Activated gamma-delta T cell treated with Interleukin-2 at 50 U/mL for 16 hours (primary cell): ENCODE results near the gene RFLNA.

Experiments used
- DNase-seq: peaks from one replicate; pipeline ENCODE4 v3.0.0-alpha.2; 2020

RFLNA gene

GRCh38 chr12:124338876-124339603 is 44.1 kb downstream of the RFLNA start:
- no peak for DNase-seq

- no peak for DNase-seq
These were observed 45.4 kb downstream of the RFLNA start for GRCh38 chr12:124340080-124340900.

GRCh38 chr12:124341645-124342069 is 46.8 kb downstream of the RFLNA start:
- DNase-seq: no peak

- DNase-seq: no peak
These were observed 49.1 kb downstream of the RFLNA start for GRCh38 chr12:124344022-124344421.

GRCh38 chr12:124344526-124344925 is 49.6 kb downstream of the RFLNA start:
- DNase-seq: no peak

- DNase-seq: no peak
These were observed 50.9 kb downstream of the RFLNA start for GRCh38 chr12:124345795-124346194.

DNA sequence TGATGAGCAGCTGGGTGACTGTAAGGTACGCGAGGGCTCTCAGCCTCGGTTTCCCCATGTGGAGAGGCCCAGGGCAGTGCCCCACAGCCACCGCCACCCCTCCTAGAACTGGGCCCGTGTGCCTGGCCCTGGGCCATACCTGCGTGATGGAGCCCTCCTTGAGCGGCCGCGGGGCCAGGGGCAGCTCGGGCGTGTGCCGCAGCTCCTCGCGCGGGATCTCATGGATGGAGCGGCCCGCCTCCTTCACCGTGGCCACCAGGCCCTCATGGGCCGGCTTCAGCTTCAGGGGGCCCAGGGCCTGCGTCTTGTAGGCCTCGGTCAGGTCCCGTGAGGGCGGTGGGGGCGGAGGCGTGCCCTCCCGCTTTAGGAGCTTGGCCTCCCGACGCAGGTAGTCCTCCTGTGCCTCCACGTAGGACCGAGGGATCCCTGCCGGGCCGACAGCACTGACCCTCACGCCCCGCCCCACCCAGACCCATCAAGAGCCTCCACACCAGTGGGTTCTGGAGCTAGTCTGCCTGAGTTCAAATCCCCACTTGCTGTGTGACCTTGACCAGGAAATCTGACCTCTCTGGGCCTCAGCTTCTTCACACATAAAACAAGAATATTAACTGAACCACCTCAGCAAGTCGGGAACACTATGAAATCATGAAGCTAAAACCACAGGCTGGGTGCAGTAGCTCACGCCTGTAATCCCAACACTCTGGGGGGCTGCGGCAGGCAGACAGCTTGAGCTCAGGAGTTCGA is 51.7 kb downstream of the RFLNA start:
- no peak for DNase-seq

DNA sequence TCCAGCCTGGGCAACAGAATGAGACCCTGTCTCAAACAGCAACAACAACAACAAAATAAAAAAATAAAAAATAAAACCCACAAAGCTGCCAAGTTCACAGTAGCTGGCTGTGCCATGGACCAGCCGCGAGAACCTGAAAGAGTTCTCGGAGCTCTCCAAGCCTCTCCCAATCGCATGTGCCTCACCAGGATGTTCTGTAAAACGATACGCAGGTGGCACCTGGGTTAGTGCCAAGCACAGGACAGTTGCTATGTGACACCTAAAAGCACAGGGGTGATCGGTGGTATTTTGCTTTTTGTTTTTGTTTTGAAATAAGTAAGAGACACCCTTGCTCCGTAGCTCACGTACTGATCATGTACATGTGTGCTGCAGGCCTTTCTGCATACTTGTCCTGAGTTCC is 52.4 kb downstream of the RFLNA start:
- DNase-seq: no peak

GRCh38 chr12:124347805-124348658 is 53.1 kb downstream of the RFLNA start:
- DNase-seq: peak; percentile 22

DNA sequence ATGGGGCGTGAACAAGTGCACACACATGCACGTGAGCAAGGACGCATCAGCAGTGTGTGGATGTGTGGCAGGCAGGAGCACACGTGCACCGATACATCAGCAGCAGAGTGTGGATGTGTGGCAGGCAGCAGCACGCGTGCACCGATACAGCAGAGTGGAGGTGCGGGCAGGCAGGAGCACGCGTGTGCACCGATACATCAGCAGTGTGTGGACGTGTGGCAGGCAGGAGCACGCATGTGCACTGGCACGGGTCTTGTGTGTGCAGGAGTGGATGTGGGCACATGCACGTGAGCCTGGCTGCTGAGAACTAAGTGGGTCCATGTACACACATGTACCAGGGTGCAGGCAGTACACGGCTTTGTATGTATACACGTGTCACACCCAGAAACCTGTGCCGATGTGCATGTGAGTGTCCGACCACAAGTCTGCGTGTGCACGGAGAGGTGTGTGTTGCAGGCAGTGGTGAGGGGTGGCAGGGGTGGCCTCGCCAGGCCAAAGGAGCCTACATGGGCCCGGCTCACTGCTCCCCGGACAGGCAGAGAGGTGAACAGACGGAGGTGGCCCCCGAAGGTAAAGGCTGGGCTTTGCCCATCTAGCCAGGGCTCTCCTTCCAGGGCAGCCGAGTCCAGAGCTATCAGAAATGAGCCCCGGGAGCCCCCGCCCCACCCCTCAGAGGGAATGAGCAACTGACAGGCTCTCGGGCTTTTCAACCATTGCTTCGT is 53.9 kb downstream of the RFLNA start:
- no peak for DNase-seq

- no peak for DNase-seq
These were observed 55.6 kb downstream of the RFLNA start for GRCh38 chr12:124350491-124350890.

DNA sequence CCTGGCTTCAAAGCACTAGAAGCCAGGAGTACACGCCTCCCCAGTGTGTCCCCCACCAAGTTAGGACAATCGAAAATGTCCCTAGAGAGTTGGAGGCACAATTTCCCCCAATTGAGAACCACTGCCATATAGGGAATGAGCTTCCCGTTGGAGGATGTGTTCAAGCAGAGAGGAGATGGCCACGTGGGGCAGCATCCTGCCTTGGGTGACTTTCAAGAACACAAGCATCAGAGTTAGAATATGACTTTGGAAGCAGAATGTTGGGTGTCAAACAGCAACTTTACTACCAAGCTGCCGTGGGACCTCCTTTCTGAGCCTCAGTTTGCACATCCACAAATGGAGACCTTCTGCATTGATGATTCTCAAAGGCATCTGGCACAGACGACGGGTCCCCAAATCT is 56.5 kb downstream of the RFLNA start:
- DNase-seq: no peak

- no peak for DNase-seq
These were observed 57.4 kb downstream of the RFLNA start for GRCh38 chr12:124352257-124352656.

DNA sequence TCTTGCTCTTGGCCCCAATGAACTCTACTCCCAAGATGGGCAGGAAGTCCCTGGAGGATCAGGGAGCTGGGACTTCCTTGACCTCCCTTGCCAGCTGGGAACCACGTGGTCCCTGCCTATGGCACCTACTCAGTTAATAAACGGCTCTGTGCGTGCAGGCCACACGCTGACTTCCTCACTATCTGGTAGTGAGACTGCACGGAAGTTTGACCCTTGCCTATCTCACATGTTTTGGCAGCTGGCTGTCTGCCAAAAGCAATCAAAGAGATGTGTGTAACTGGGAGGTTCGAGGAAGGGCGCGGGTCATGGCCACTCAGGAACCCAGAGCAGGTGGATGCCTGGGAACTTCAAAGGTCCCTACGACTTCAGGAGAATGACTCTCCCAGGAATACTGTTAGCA is 57.9 kb downstream of the RFLNA start:
- DNase-seq: no peak

- no peak for DNase-seq
These were observed 59.5 kb downstream of the RFLNA start for GRCh38 chr12:124354400-124354799.

GRCh38 chr12:124356221-124356620 is 61.3 kb downstream of the RFLNA start:
- DNase-seq: no peak

DNA sequence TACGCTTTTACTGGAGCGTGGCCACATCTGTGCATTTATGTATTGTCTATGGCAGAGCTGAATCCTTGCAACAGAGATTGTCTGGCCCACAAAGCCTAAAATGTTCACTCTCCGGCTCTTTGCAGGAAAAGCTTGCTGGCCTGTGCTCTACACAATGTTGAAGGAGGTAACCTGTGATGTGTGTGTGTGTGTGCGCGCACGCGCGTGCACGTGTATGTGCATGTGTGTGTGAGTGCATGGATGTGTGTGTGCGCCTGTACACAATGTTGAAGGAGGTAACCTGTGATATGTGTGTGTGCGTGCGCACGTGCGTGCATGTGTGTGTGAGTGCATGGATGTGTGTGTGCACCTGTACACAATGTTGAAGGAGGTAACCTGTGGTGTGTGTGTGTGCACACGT is 62.7 kb downstream of the RFLNA start:
- DNase-seq: no peak

DNA sequence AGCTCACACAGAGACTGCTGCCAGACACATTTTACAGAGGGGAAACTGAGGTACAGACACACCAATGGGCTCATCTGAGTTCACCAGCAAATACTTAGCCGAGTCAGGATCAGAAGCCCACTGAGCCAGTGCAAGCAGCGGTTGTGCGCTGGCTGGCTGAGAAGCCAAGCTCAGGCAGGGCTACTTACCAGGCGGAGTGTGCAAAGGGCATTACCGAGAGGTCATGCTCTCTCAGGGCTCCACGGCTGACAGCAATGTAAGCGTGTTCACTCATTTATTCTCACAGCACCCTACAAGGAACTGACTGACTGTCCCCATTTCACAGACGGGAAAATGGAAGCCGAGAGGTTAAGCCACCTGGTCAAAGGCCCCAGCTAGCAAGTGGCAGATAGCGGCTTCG is 63.7 kb downstream of the RFLNA start:
- no peak for DNase-seq

GRCh38 chr12:124359671-124360581 is 65.0 kb downstream of the RFLNA start:
- DNase-seq: no peak

- DNase-seq: no peak
These were observed 66.4 kb downstream of the RFLNA start for GRCh38 chr12:124361074-124361970.
